ENCODE measurements around the gene TEX264.

TEX264 gene

GRCh38 chr3:51696954-51697353, 25.9 kb downstream of the TEX264 start:
- H3K4me3 ChIP-seq (ENCODE audit: low read depth, low read length), result no peak overlapping the region
- DNase-seq (ENCODE audit: low read depth), result no peak
- TF ChIP-seq CTCF (conservative IDR thresholded peaks at IDR 0.05; ENCODE audit: low read depth, low read length), result no peak

GRCh38 chr3:51698209-51698608, 27.2 kb downstream of the TEX264 start:
- no peak for DNase-seq (ENCODE audit: low read depth)
- no peak overlapping the region for H3K4me3 ChIP-seq (ENCODE audit: low read depth, low read length)
- TF ChIP-seq CTCF (conservative IDR thresholded peaks at IDR 0.05; ENCODE audit: low read depth, low read length), result no peak

GRCh38 chr3:51700403-51700802, 29.4 kb downstream of the TEX264 start:
- no peak for TF ChIP-seq CTCF (conservative IDR thresholded peaks at IDR 0.05; ENCODE audit: low read depth, low read length)
- no peak overlapping the region for H3K4me3 ChIP-seq (ENCODE audit: low read depth, low read length)
- DNase-seq (ENCODE audit: low read depth), result no peak

- H3K4me3 ChIP-seq (ENCODE audit: low read depth, low read length), result no peak overlapping the region
- TF ChIP-seq CTCF (conservative IDR thresholded peaks at IDR 0.05; ENCODE audit: low read depth, low read length), result no peak
- DNase-seq (ENCODE audit: low read depth), result no peak
These were observed 31.1 kb downstream of the TEX264 start for GRCh38 chr3:51702156-51702555.

GRCh38 chr3:51703068-51703760, 32.2 kb downstream of the TEX264 start:
- TF ChIP-seq CTCF (conservative IDR thresholded peaks at IDR 0.05; ENCODE audit: low read depth, low read length), result no peak
- no peak for DNase-seq (ENCODE audit: low read depth)
- H3K4me3 ChIP-seq (ENCODE audit: low read depth, low read length), result no peak overlapping the region

GRCh38 chr3:51703761-51704510, 32.9 kb downstream of the TEX264 start:
- no peak for TF ChIP-seq CTCF (conservative IDR thresholded peaks at IDR 0.05; ENCODE audit: low read depth, low read length)
- DNase-seq (ENCODE audit: low read depth), result no peak
- no peak overlapping the region for H3K4me3 ChIP-seq (ENCODE audit: low read depth, low read length)
